Medulla oblongata (tissue), 1 donor: ENCODE data around the gene ATCAY.

Experiments used
- DNase-seq: peaks from one replicate; pipeline ENCODE4 v3.0.0-alpha.2; 2015; ENCODE audit errors: extremely low spot score

The ATCAY gene, protein sequence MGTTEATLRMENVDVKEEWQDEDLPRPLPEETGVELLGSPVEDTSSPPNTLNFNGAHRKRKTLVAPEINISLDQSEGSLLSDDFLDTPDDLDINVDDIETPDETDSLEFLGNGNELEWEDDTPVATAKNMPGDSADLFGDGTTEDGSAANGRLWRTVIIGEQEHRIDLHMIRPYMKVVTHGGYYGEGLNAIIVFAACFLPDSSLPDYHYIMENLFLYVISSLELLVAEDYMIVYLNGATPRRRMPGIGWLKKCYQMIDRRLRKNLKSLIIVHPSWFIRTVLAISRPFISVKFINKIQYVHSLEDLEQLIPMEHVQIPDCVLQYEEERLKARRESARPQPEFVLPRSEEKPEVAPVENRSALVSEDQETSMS

GRCh38 chr19:3880471-3881271 lies at the start of gene ATCAY:
Gene ATCAY (plus strand): TSS chr19:3880685. CDS start chr19:3885768, 5,083 bp downstream.
- DNase-seq, result no peak

DNA sequence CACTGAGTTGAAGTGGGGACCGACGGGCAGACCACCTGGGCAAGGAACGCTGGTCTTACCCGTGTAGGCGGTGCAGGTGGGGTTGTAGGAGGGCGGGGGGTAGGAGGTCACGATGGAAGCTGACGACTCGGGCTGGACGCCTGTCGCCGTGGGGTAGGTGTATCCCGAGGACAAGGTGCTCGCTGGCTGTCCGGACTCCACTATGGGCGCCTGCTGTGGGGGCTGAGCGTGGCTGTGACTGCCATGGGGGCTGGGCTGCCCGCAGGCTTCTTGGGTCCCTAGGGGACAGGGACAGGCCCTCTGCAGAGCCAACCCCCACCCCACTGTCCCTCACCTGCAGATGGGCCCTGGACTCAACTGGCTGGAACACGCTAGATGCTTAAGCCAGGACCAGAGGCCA lies 48.9 kb upstream of the ATCAY start:
- no peak for DNase-seq

- DNase-seq, result no peak
Measured at GRCh38 chr19:3832001-3832400, 48.5 kb upstream of the ATCAY start.

GRCh38 chr19:3833578-3834348 lies 46.7 kb upstream of the ATCAY start:
- no peak for DNase-seq

DNA sequence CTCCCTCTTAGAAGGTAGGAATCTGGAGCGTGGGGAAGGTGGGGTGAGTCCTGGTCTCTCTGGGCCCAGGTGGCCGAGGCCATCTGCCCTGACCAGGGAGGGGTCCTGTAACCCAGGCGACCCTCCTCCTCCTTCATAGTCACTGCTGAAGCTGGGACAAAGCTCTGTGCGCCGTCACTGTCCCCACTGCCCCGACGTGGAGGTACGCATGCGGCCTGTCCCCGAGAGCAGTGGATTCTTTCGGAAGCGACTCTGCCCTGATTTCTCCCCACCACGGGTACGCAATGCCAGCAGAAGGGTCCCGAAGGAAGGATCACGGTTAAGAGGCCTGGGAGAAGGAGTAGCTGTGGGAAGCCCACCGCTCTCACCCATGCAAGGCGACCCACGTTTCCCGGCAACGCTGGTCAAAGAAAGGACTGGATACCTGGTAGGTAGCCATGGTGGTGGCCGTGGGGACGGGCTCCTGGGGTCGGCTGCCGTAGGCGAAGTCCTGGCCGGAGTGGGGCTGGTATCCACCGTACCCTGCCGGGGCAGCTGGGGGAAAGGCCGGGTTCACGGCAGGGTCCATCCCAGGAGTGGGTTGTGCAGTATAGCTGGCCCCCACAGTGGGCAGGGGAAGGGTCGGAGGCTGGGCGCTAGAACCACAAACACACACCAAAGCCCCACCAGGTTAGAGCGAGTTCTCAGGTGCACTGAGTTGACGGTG lies 46.0 kb upstream of the ATCAY start:
- DNase-seq, result no peak

DNA sequence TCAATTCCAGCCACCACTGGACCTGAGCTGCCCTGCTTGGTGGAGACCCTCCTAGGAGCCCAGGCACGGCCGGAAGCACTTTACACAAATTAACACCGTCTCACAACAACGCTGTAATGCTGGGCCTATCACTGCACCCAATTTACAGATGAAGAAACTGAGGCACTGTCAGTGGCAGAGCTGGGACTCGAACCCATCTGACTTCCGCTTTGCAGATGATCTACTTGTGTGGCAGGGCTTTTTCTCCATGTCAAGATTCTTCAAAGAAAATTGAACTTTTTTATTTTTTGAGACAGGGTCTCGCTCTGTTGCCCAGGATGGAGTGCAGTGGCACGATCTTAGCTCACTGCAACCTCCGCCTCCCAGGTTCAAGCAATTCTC lies 45.4 kb upstream of the ATCAY start:
- no peak for DNase-seq

DNA sequence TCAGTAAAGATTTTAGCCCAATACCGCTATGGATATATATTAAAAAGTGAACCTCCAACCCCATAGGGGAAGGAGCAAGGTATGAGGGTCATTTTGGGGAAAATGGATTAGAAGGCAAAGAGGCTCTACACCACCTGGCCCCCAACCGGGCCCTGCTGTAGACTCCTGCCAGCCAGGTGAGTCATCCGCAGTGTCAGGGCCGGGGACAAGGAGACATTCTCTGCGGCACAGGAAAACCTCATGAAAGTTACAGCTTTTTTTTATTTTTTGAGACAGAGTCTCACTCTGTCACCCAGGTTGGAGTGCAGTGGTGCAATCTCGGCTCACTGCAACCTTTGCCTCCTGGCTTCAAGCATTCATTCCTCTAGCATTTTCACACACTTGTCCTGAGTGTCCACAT lies 43.6 kb upstream of the ATCAY start:
- no peak for DNase-seq

GRCh38 chr19:3837332-3837731 lies 43.2 kb upstream of the ATCAY start:
- DNase-seq, result no peak

DNA sequence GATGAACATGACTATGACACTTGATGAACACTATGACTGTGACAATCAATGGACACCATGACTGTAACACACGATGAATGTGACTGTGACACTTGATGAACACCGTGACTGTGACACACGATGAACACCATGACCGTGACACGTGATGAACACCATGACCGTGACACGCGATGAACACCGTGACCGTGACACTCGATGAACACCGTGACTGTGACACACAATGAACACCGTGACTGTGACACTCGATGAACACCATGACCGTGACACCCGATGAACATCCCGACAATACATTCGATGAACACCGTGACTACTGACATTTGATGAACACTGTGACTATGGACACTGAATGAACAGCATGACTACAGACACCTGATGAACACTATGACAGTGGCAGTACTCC lies 42.6 kb upstream of the ATCAY start:
- no peak for DNase-seq

- no peak for DNase-seq
Measured at GRCh38 chr19:3838661-3839060, 41.8 kb upstream of the ATCAY start.

DNA sequence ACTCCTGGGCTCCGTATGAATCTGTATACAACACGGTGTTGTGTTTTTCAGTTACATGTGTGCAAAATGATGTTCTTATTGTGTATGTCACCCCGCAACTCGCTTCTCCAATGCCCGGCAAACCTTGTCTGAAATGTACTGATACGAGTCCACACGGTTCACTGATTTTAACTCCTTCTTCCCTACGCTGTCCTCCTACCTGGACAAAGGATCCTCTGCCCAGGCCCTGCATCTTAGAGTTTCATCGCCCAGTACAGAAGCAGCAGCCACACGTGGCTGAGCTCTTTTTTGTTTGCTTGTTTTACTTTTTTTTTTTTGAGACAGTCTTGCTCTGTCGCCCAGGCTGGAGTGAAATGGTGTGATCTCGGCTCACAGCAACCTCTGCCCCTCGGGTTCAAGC lies 40.5 kb upstream of the ATCAY start:
- DNase-seq, result no peak

GRCh38 chr19:3840804-3841203 lies 39.7 kb upstream of the ATCAY start:
- no peak for DNase-seq

DNA sequence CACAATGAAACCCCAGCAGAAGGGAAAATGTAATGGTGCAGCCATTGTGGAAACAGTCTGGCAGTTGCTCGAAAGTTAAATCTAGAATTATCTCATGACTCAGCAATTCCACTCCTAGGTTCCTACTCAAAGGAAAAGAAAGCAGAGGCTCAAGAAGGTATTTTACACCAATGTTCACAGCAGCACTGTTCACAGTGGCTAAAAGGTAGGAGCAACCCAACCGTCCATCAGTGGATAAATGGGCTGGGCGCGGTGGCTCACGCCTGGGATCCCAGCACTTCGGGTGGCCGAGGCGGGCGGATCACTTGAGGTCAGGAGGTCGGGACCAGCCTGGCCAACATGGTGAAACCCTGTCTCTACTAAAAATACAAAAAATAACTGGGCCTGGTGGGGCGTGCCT lies 37.5 kb upstream of the ATCAY start:
- no peak for DNase-seq

DNA sequence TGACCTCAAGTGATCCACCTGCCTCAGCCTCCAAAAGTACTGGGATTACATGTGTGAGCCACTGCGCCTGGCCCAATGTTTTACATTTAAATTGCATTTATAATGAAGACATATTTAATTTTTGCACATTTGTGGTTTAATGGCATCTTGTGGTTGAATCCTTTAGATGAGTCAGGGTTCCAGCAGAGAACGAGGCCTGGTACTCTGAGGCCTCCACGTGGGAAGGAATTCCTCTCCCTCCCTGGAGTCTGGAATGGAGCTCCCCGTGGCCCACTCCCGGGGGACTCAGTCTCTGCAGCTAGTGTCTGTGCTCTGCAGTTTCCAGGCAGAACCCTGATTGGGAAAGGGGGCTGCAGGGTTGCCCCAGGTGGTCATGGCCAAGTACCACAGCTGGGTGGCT lies 35.9 kb upstream of the ATCAY start:
- no peak for DNase-seq

GRCh38 chr19:3849092-3849491 lies 31.4 kb upstream of the ATCAY start:
- DNase-seq, result no peak

DNA sequence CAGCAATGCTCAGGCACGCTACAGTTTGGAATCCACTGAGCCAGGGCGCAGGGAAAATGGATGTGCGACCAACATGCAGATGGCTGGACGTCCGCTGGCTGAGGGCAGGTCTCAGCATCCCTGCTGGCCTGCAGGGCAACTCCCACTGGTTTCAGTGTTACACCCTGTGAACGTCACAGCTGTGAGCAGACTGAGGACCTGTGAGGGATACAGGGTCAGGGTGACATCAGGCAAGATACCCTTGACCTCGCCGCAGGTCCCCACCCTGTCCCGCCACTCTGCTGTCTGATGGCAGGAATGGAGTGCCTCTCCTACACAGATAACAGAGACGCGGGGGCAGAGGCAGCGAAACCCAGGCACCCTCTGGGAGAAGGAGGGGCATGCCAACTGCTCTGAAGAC lies 30.7 kb upstream of the ATCAY start:
- DNase-seq, result no peak

GRCh38 chr19:3850320-3850972 lies 30.0 kb upstream of the ATCAY start:
- no peak for DNase-seq

DNA sequence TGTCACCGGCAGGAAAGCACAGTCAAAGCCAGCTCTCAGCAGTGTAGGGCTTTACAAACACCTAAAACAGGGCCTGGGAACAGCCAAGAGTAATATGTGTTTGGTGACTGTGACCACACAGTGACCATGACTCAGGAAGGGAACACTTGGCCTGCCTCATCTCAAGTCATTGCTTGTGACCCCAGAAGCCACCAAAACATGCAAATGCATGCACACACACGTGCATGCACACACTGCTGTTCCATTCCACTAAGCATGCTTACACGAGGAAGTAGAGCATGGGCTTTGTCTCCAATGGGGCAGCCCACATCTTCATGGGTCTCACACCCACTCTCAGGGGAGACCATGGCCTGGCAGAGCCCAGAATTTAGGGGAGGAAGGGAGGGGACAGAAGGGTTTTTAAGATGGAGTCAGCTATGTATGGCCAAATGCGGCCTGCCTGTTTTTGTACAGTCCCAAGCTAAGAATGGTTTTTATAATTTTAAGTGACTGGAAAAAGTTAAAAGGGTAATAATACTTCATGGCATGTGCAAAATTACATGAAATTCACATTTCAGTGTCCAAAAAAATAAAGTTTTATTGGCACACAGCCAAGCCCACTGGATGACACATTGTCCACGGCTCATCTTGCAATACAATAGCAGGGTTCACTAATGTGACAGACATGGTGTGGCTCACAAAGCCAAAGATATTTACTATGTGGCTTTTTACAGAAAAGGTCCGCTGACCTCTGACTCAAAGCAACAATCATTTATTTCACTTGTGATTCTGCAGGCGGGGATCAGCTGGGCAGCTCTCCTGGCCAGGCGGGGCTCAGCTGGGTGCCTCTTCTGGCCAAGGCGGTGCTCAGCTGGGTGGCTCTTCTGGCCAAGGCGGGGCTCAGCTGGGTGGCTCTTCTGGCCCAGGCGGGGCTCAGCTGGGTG lies 29.0 kb upstream of the ATCAY start:
- no peak for DNase-seq

- no peak for DNase-seq
Measured at GRCh38 chr19:3852177-3852511, 28.3 kb upstream of the ATCAY start.

DNA sequence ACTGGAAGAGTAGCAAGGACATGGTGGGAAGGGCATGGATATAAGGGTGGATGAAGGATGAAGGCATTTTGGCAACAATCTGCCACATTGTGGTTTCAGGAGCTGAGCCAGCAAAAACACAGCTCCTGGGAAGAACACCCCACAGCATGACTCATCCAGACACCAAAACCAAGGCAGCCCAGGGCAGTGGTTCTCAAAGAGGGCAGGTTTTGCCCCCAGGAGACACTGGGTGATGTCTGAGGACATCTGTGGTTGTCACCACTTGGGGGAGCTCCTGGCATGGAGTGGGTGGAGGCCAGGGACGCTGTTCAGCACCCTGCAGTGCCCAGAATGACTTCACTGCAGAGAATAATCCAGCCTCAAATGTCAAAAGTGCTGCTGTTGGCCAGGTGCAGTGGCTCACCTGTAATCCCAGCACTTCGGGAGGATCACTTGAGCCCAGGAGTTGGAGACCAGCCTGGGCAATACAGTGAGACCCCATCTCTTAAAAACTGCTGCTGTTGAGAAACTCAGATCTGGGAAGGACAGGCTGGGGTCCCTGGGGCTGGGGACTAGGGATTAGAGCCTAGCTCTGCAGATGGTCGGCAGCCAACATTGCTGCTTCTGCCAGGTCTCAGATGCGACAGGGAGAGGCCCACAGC lies 27.8 kb upstream of the ATCAY start:
- no peak for DNase-seq
